Measurements from ENCODE around the gene ALLC.
"Not testable (repeated sequence)": the region's sequence is repeated elsewhere in the genome, so short reads cannot be mapped to it uniquely, and the experiment has no call there.

Gene ALLC

DNA sequence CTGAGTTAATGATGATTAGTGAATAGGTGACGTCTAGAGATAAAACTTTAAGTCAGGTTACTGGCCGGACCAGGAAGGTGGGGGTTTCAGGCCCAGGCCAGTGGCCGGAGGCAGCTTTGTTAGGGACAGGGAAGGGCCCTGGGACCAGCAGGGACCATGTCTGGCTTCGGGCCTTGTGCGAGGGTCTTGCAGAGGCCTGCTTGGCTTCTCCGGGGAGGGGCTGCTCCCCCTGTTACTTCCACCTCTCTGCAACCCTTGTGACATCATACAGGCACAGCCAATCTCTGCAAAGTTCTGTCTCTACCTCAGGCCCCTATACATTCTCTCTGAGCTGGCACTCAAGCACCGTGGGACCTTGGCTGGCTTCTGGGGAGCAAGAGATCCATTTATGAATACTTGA lies at the start of gene ALLC:
TSS of gene ALLC (plus strand) at position 320 of the 400 bp plus-strand sequence. CDS start 12,958 bp downstream, outside the sequence.
- DNase-seq = no peak

DNA sequence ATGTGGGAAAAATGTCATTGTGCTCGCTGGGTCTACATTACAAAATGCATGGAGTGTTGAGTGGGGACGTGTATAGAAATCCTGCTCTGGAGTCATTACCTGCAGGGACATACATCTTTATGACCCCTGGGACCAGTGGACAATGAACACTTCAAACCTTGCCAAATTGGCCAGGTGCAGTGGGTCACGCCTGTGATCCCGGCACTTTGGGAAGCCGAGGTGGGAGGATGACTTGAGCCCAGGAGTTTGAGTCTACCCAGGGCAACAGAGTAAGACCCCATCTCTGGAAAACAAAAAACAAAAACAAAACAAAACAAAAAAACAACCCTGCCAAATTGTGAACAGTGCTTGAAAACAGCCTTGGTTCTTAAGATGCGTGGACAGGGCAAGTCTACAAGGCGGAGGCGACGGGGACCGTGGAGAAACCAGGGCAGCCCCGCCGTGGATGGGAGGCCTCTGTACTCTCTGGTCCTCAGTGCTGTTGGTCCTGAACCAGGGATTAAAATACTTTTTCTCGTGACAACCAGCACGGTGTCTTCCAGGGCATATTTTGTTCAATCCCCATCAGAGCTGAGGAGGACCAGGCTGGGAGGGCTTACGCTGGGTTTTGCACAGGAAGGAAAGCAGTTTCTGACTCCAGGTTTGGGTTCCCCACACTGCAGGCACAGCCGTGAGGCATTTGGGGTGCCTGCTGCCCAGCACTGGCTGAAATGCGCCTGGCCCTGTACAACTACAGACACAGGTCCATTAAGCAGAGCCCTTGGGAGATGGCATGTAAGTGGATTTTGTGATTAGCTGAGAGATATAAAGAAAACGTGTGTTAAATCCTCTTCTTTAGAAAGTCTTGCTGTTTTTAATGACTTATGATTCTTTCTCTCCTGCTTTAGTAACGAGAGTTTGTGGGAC lies 49.4 kb upstream of the ALLC start:
- DNase-seq = no peak

GRCh38 chr2:3609279-3609673 lies 48.7 kb upstream of the ALLC start:
- DNase-seq = not testable (repeated sequence)

DNA sequence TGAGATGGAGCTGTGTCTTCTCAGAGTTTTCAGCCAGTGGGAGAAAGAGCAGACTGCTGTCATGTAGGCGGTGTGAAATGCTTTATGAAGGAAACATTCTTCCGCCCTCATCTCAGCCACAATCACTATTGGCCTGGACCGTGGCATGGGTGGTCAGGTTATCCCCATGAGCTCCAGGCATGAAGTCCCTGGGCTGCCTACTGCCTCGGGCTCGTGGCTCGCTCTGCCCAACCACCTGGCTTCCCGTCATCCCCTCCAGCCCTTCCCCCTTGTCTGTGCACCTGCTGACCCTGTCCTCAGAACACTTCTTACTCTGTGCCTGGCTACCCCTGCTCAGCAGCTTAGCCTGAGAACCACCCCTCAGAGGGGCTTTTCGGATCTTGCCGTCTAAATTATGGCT lies 47.6 kb upstream of the ALLC start:
- DNase-seq = no peak

DNA sequence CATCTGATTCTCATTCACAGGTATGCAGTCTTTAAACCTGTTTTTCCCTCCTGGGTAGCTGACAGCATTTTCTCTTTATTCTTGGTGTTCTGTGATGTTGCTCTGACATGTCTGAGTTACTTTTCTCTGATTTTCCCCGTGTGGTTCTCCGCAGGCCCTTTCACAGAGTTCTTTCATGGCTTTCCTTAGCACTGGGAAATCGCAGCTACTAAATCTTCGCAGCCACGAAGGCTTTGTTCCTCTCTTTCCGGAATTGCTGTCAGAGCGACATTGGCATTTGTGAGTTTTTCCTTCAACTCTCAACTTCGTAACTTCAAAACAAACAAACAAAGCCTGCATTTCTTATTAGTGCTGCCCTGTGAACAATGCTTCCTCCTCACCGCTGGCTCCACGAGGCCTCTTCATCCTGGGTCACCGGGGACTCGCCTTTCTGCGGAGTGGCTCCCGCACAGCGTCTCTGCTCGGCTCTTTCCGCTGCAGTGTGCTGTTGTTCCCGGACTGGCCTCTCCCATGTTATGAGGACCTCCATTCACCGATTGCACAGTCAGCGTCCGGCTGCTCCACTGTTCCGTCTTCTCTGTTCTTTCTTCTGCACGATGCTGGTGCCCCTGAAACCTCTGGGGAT lies 47.0 kb upstream of the ALLC start:
- peak; percentile 46 for DNase-seq

GRCh38 chr2:3611589-3611988 lies 46.4 kb upstream of the ALLC start:
- no peak for DNase-seq

DNA sequence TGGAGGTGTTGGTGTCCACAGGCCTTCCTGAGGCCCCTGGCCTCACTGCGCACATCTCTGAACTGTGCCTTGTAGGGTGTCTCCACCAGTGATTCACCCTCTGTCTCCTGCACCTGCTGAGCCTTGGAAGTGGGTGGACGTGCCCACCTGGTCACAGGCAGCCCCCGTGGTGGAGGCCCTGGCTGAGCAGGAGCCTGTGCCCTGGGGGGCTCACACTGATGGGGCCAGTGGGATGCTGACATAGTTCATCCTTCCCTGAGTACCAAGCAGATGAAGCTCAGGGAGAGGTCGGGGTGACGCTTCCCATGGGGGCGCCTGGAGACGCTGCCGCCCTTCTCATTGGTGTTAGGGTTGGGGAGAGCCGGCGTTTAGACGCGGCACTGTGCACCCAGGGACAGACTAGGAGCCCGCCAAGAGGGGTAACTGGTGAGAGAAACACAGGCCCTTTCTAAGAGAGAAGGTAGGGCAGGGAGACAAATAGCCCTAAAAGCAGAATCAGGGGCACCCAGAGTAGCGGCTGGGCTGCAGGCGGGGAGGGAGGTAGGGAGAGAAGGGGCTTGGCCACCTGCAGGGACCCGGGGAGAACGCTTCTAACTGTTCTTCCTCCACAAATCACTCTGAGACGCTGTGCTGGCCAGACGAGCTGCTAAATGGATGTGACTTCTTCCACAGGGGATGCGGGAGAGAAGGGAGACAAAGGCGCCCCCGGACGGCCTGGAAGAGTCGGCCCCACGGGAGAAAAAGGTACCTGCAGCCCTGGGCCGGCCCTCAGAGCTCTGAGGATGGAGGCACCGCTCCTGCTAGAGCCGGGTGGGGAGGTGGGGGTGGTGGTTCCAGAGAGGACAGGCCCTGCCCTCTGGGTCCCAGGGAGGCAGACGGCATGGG lies 45.1 kb upstream of the ALLC start:
- DNase-seq = no peak

- no peak for DNase-seq
Observed at GRCh38 chr2:3613524-3613905, 44.5 kb upstream of the ALLC start.

- not testable (repeated sequence) for DNase-seq
Observed at GRCh38 chr2:3614743-3615142, 43.3 kb upstream of the ALLC start.

DNA sequence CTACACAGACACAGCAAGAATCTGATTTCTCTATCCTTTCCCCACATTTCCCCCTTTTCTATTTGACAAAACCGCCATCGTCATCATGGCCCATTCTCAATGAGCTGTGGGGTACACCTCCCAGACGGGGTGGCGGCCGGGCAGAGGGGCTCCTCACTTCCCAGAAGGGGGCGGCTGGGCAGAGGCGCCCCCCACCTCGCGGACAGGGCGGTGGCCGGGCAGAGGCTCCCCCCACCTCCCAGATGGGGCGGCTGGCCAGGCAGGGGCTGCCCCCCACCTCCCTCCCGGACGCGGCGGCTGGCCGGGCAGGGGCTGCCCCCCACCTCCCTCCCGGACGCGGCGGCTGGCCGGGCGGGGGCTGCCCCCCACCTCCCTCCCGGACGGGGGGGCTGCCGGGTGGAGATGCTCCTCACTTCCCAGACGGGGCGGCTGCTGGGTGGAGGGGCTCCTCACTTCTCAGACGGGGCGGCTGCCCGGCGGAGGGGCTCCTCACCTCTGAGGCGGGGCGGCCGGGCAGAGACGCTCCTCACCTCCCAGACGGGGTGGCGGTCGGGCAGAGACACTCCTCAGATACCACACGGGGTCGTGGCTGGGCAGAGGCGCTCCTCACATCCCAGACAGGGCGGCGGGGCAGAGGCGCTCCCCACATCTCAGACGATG lies 42.3 kb upstream of the ALLC start:
- DNase-seq = not testable (repeated sequence)

DNA sequence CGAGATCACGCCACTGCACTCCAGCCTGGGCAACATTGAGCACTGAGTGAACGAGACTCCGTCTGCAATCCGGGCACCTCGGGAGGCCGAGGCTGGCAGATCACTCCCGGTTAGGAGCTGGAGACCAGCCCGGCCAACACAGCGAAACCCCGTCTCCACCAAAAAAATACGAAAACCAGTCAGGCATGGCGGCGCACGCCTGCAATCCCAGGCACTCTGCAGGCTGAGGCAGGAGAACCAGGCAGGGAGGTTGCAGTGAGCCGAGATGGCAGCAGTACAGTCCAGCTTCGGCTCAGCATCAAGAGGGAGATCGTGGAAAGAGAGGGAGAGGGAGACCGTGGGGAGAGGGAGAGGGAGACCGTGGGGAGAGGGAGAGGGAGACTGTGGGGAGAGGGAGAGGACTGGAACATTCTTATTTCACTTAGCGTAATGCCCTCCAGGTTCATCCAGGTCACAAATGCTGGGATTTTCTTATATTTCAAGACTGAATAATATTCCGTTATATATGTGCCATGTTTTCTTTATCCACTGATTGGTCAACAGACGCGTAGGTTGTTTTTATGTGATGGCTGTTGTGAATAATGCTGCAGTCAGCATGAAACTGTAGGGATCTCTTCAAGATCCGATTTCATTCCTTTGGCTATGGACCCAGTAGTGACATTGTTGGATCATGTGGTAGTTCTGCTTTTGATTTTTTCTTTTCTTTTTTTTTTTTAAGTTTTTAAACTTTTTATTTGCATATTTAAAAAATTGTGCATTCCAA lies 41.4 kb upstream of the ALLC start:
- not testable (repeated sequence) for DNase-seq

DNA sequence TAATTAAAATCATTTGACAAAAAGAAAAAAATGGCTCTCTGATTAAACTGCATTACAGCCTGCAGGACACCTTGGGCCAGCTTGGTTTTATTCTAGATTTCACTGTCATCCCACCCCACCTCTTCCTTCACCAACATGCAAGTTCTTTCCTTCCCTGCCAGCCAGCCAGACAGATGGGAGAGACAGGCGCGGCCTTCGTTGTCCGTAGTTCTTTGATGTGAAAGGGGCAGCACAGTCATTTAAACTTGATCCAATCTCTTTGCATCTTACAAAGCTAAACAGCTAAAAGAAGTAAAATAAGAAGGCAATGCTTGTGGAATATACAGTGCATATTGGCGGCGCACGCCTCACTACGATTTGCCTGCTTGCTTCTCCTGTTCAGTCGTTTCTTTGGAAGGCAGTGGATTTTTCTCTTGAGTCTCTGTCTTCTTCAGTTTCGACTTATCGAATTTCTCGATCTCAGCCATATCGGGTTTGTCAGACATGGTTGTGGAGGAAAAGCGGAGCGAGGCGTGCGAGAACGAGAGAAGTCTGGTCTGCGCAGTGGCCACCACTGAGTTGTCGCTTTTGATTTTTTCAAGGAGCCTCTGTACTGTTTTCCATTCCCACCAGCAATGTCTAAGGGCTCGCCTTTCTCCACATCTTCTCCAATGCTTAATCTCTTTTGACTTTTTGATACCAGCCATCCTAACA lies 40.7 kb upstream of the ALLC start:
- no peak for DNase-seq

- no peak for DNase-seq
Observed at GRCh38 chr2:3618367-3618766, 39.6 kb upstream of the ALLC start.

- DNase-seq = no peak
Observed at GRCh38 chr2:3619033-3619432, 39.0 kb upstream of the ALLC start.

GRCh38 chr2:3619661-3620060 lies 38.3 kb upstream of the ALLC start:
- not testable (repeated sequence) for DNase-seq

- DNase-seq = no peak
Observed at GRCh38 chr2:3620834-3621233, 37.2 kb upstream of the ALLC start.

GRCh38 chr2:3622967-3623366 lies 35.0 kb upstream of the ALLC start:
- no peak for DNase-seq

- no peak for DNase-seq
Observed at GRCh38 chr2:3624059-3624794, 33.8 kb upstream of the ALLC start.

GRCh38 chr2:3625186-3625585 lies 32.8 kb upstream of the ALLC start:
- DNase-seq = no peak

DNA sequence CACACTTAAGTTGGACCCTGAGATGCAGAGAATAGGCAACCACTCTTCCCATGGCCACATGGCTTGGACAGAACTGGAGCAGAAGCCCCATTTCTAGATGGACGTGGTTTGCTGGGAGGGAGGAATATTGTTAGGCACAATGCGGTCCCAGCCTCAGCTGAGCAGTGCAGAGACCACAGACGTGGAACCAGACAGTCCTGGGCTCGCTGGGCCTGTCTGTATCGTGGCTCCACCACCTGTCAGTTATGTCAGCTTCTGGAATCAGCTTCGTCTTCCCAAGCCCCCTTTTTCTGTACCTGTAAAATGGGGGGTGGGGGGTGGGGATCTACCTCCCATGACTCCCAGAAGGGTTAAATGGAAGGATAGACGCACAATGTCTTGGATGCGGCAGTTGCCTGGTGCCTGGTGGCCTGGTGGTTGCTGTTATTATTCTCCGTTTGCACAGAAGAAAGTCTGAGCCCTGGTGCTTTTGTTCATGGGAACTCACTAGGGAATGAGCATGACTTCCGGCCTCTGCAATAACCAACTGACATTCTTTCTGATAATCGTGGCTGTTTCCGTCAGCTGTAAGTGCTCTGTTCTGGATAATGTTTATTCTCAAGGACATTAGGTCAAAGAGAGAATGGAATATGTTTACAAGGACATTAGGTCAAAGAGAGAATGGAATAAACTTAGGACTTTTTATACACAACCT lies 31.7 kb upstream of the ALLC start:
- no peak for DNase-seq

Data from eye (tissue), 1 donor.